MM.1S (cell line): ENCODE results near the gene KRTAP12-3.
A peak's percentile ranks its signal among the peaks of the same experiment; 100 is the strongest.

Experiments
- DNase-seq: peaks from one replicate; pipeline ENCODE4 v3.0.0-alpha.2; 2015
- H2AFZ ChIP-seq: fragments of 300-600 bp; sonication (generic); 2 replicates; pipeline ENCODE4 v1.6.0; 2016; ENCODE audit warnings: antibody characterized with exemption, low read length
- H3F3A ChIP-seq: fragments of 300-600 bp; sonication (generic); 2 replicates; pipeline ENCODE4 v1.6.1; 2016; ENCODE audit warnings: mild to moderate bottlenecking, antibody characterized with exemption, low read length, moderate library complexity, mixed read lengths; ENCODE audit not compliant: insufficient read depth
- H3K27ac ChIP-seq: fragments of 300-600 bp; sonication (generic); 2 replicates; pipeline ENCODE4 v1.5.1; 2016; ENCODE audit warnings: mild to moderate bottlenecking, low read length
- H3K27me3 ChIP-seq: fragments of 300-600 bp; sonication (generic); replicated peaks from 2 replicates; pipeline ENCODE4 v1.6.0; 2016; ENCODE audit warnings: low read length; ENCODE audit not compliant: insufficient read depth
- H3K36me3 ChIP-seq: fragments of 300-600 bp; sonication (generic); replicated peaks from 2 replicates; pipeline ENCODE4 v1.6.1; 2016; ENCODE audit warnings: mild to moderate bottlenecking, low read length, mixed read lengths; ENCODE audit not compliant: insufficient read depth
- H3K4me1 ChIP-seq: fragments of 300-600 bp; sonication (generic); 2 replicates; pipeline ENCODE4 v1.6.1; 2016; ENCODE audit warnings: low read length, mixed read lengths
- H3K4me2 ChIP-seq: fragments of 300-600 bp; sonication (generic); 2 replicates; pipeline ENCODE4 v1.6.0; 2016; ENCODE audit warnings: low read depth, low read length
- H3K4me3 ChIP-seq: fragments of 300-600 bp; sonication (generic); 2 replicates; pipeline ENCODE4 v1.5.1; 2016; ENCODE audit warnings: low read length, mixed read lengths
- H3K79me2 ChIP-seq: fragments of 300-600 bp; sonication (generic); 2 replicates; pipeline ENCODE4 v1.6.1; 2016; ENCODE audit warnings: mixed run types, low read length, mixed read lengths
- H3K9ac ChIP-seq: fragments of 300-600 bp; sonication (generic); 2 replicates; pipeline ENCODE4 v1.6.1; 2016; ENCODE audit warnings: low read length, mixed read lengths
- H3K9me2 ChIP-seq: fragments of 300-600 bp; sonication (generic); replicated peaks from 2 replicates; pipeline ENCODE4 v1.6.1; 2016; ENCODE audit warnings: mild to moderate bottlenecking, low read length, mixed read lengths; ENCODE audit not compliant: insufficient read depth
- H3K9me3 ChIP-seq: fragments of 300-600 bp; sonication (generic); replicated peaks from 2 replicates; pipeline ENCODE4 v1.6.1; 2016; ENCODE audit warnings: mild to moderate bottlenecking, low read length, mixed read lengths; ENCODE audit not compliant: insufficient read depth
- H4K20me1 ChIP-seq: fragments of 300-600 bp; sonication (generic); 2 replicates; pipeline ENCODE4 v1.6.1; 2016; ENCODE audit warnings: mild to moderate bottlenecking, low read length, moderate library complexity, mixed read lengths; ENCODE audit not compliant: insufficient read depth
- CTCF ChIP-seq: fragments of 300-600 bp; sonication (generic); IDR thresholded peaks from 2 replicates; pipeline ENCODE4 v1.5.1; 2016; ENCODE audit warnings: antibody characterized with exemption, low read length, mixed read lengths
- EZH2 ChIP-seq: fragments of 300-600 bp; sonication (generic); optimal IDR thresholded peaks from 2 replicates; pipeline ENCODE3; 2017; ENCODE audit warnings: low read depth, mild to moderate bottlenecking, antibody characterized with exemption, low read length, mixed read lengths
- EZH2phosphoT487 ChIP-seq: fragments of 300-600 bp; sonication (generic); IDR thresholded peaks from 2 replicates; pipeline ENCODE4 v1.6.1; 2018; ENCODE audit warnings: antibody characterized with exemption, low read length

Gene KRTAP12-3

GRCh38 chr21:44653656-44654575 lies 3.8 kb upstream of the KRTAP12-3 start:
- Histone ChIP-seq H4K20me1 (no peaks in the 10 kb centered on the region), H3K4me1 (no peaks in the 10 kb centered on the region), H3K27ac (no peak overlapping the region), H3K9me3 (no peaks in the 10 kb centered on the region), H3K9me2 (no peaks in the 10 kb centered on the region), H3K4me2 (no peak overlapping the region), H3K4me3 (no peak overlapping the region), H3K36me3 (no peaks in the 10 kb centered on the region), H2AFZ (no peak overlapping the region), H3K79me2 (no peaks in the 10 kb centered on the region), H3F3A (no peaks in the 10 kb centered on the region), H3K27me3 (peaks cover 83% of the 10 kb centered on the region), H3K9ac (no peak overlapping the region)
- DNase-seq: no peak
- no peak for TF ChIP-seq EZH2phosphoT487
- TF ChIP-seq EZH2: no peak
- TF ChIP-seq CTCF: no peak

- no peak within 1 kb of the TSS for H2AFZ ChIP-seq
- H3K4me3 ChIP-seq: no peak within 1 kb of the TSS
- H3K9me2 ChIP-seq: no peaks in the 10 kb centered on the region
- DNase-seq: no peak
- H3F3A ChIP-seq: no peaks in the 10 kb centered on the region
- no peak within 1 kb of the TSS for H3K4me2 ChIP-seq
- H3K36me3 ChIP-seq: no peaks in the 10 kb centered on the region
- no peaks in the 10 kb centered on the region for H3K4me1 ChIP-seq
- no peak within 1 kb of the TSS for H3K9ac ChIP-seq
- no peaks in the 10 kb centered on the region for H3K79me2 ChIP-seq
- no peaks in the 10 kb centered on the region for H4K20me1 ChIP-seq
- H3K9me3 ChIP-seq: no peaks in the 10 kb centered on the region
- peaks cover 82% of the 10 kb centered on the region for H3K27me3 ChIP-seq
- TF ChIP-seq CTCF (no peak), EZH2phosphoT487 (no peak), EZH2 (no peak)
- no peak within 1 kb of the TSS for H3K27ac ChIP-seq
Observed at GRCh38 chr21:44654576-44655175, 3.1 kb upstream of the KRTAP12-3 start, which contains the start of gene KRTAP12-4. KRTAP12-4 (minus strand) TSS chr21:44654659; CDS start chr21:44654614, 45 bp downstream.

GRCh38 chr21:44656868-44657267 lies 864 bp upstream of the KRTAP12-3 start:
- Histone ChIP-seq H3K36me3 (no peaks in the 10 kb centered on the region), H3F3A (no peaks in the 10 kb centered on the region), H3K9me3 (no peaks in the 10 kb centered on the region), H3K4me3 (no peak overlapping the region), H3K27me3 (peaks cover 76% of the 10 kb centered on the region), H3K4me2 (peak overlapping the region; percentile 33; the same call in 1 of the 2 replicates), H3K4me1 (no peaks in the 10 kb centered on the region), H4K20me1 (no peaks in the 10 kb centered on the region), H3K79me2 (no peaks in the 10 kb centered on the region), H3K9ac (no peak overlapping the region), H3K27ac (no peak overlapping the region), H2AFZ (no peak overlapping the region), H3K9me2 (no peaks in the 10 kb centered on the region)
- TF ChIP-seq EZH2: no peak
- no peak for TF ChIP-seq CTCF
- no peak for TF ChIP-seq EZH2phosphoT487
- no peak for DNase-seq
